Measurements from ENCODE around the gene TXNL4A.

Gene TXNL4A

DNA sequence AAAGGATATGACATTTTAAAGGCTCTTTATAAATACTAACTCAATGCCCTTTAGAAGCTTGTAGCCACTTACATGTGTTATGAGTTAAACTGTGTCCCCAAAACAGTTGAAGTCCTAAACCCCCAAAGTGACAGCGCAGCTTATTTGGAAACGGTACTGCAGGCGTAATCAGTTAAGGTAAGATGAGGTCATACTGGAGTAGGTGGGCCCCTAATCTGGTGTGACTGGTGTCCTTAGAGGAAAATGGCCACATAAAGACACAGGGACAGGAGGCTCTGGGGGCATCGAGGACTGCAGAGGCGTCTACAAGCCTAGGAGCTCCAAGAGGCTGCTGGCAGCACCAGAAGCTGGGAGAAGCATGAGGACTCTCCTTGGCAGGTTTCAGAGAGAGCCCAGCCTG is 8.5 kb downstream of the TXNL4A start:
- Histone ChIP-seq H3K4me1 (ENCODE audit: control insufficient read depth, low read length) (peaks cover 5% of the 10 kb centered on the region; the same call in 1 of the 2 replicates), H4K20me1 (ENCODE audit: control insufficient read depth, insufficient read depth, low read depth, low read length) (peaks cover 56% of the 10 kb centered on the region), H3K9me3 (ENCODE audit: control insufficient read depth, insufficient read depth, low read length) (no peaks in the 10 kb centered on the region), H3K27ac (ENCODE audit: low read depth, low read length) (no peak overlapping the region), H3K27me3 (ENCODE audit: control insufficient read depth, low read length) (no peaks in the 10 kb centered on the region), H3F3A (ENCODE audit: control insufficient read depth, insufficient read depth) (no peaks in the 10 kb centered on the region), H3K36me3 (ENCODE audit: control insufficient read depth, low read length) (peaks cover 84% of the 10 kb centered on the region), H3K79me2 (ENCODE audit: control insufficient read depth, low read length) (peaks cover 100% of the 10 kb centered on the region), H3K4me3 (ENCODE audit: low read length) (no peak overlapping the region), H3K4me2 (ENCODE audit: low read length) (no peak overlapping the region), H3K9me2 (replicated peaks; ENCODE audit: control insufficient read depth, low read length) (no peaks in the 10 kb centered on the region)
- no peak for TF ChIP-seq CTCF (IDR thresholded peaks at IDR 0.05; ENCODE audit: low read depth, low read length, poor library complexity, severe bottlenecking)
- no peak for TF ChIP-seq EZH2phosphoT487 (IDR thresholded peaks at IDR 0.05; ENCODE audit: borderline replicate concordance, low read length)

DNA sequence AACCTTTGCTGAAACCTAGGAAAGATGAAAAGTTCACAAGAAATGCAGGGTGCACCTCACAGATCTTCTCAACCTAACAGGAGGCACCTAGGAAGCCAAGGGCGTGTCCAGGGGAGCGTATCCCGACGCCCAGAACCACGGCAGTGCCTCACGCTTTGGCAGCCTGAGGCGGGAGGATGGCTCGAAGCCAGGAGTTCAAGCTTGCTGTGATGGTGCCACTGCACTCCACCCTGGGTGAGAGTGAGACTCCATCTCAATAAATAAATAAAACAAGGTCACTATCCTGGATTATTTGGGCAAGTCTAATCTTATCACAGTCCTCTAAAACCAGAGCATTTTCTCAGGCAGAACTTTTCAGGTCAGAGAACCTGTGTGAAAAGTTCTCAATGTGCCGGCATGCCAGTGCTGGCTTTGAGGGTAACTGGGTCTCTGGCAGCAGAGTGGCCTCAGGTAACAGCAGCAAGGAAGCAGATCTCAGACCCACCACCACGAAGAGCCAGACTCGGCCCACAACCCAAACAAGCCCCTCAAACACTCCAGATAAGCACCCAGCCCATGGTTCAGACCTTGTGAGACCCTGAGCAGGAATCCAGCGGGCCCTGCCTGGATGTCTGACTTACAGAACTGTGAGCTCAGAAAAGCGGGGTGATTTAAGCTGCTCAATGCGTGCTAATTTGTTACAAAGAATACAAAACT is 12.2 kb downstream of the TXNL4A start:
- H3K27ac ChIP-seq (ENCODE audit: low read depth, low read length) = no peak overlapping the region
- no peaks in the 10 kb centered on the region for H3K4me1 ChIP-seq (ENCODE audit: control insufficient read depth, low read length)
- no peak overlapping the region for H3K4me2 ChIP-seq (ENCODE audit: low read length)
- peaks cover 86% of the 10 kb centered on the region for H3K36me3 ChIP-seq (ENCODE audit: control insufficient read depth, low read length)
- H4K20me1 ChIP-seq (ENCODE audit: control insufficient read depth, insufficient read depth, low read depth, low read length) = peaks cover 39% of the 10 kb centered on the region
- TF ChIP-seq CTCF (IDR thresholded peaks at IDR 0.05; ENCODE audit: low read depth, low read length, poor library complexity, severe bottlenecking) = no peak
- TF ChIP-seq EZH2phosphoT487 (IDR thresholded peaks at IDR 0.05; ENCODE audit: borderline replicate concordance, low read length) = no peak
- H3K9me2 ChIP-seq (replicated peaks; ENCODE audit: control insufficient read depth, low read length) = no peaks in the 10 kb centered on the region
- peaks cover 3% of the 10 kb centered on the region; the same call in 1 of the 2 replicates for H3F3A ChIP-seq (ENCODE audit: control insufficient read depth, insufficient read depth)
- no peak overlapping the region for H3K4me3 ChIP-seq (ENCODE audit: low read length)
- no peaks in the 10 kb centered on the region for H3K27me3 ChIP-seq (ENCODE audit: control insufficient read depth, low read length)
- H3K9me3 ChIP-seq (ENCODE audit: control insufficient read depth, insufficient read depth, low read length) = no peaks in the 10 kb centered on the region
- H3K79me2 ChIP-seq (ENCODE audit: control insufficient read depth, low read length) = peaks cover 96% of the 10 kb centered on the region

- peaks cover 90% of the 10 kb centered on the region for H3K36me3 ChIP-seq (ENCODE audit: control insufficient read depth, low read length)
- H3K79me2 ChIP-seq (ENCODE audit: control insufficient read depth, low read length) = peaks cover 95% of the 10 kb centered on the region
- no peaks in the 10 kb centered on the region for H3K9me3 ChIP-seq (ENCODE audit: control insufficient read depth, insufficient read depth, low read length)
- no peak overlapping the region for H3K4me3 ChIP-seq (ENCODE audit: low read length)
- H3K4me1 ChIP-seq (ENCODE audit: control insufficient read depth, low read length) = no peaks in the 10 kb centered on the region
- no peak overlapping the region for H3K27ac ChIP-seq (ENCODE audit: low read depth, low read length)
- no peaks in the 10 kb centered on the region for H3K9me2 ChIP-seq (replicated peaks; ENCODE audit: control insufficient read depth, low read length)
- TF ChIP-seq CTCF (IDR thresholded peaks at IDR 0.05; ENCODE audit: low read depth, low read length, poor library complexity, severe bottlenecking) (no peak), EZH2phosphoT487 (IDR thresholded peaks at IDR 0.05; ENCODE audit: borderline replicate concordance, low read length) (no peak)
- no peak overlapping the region for H3K4me2 ChIP-seq (ENCODE audit: low read length)
- no peaks in the 10 kb centered on the region for H3K27me3 ChIP-seq (ENCODE audit: control insufficient read depth, low read length)
- H3F3A ChIP-seq (ENCODE audit: control insufficient read depth, insufficient read depth) = peaks cover 12% of the 10 kb centered on the region
- H4K20me1 ChIP-seq (ENCODE audit: control insufficient read depth, insufficient read depth, low read depth, low read length) = peaks cover 37% of the 10 kb centered on the region
These were observed 13.3 kb downstream of the TXNL4A start for GRCh38 chr18:79975043-79975442.
